ENCODE data around the gene KLLN. TPM values are rescaled to one million over a fixed set of nuclear protein-coding genes. Genes with fewer than 3 reads are reported as not detected.

The KLLN gene
- total and polyA plus RNA-seq, 2 of the 13 experiments (the other 11 are each of a cell fraction or from before 2014, with no cell fraction given) = 0.08 to 0.44 TPM

DNA sequence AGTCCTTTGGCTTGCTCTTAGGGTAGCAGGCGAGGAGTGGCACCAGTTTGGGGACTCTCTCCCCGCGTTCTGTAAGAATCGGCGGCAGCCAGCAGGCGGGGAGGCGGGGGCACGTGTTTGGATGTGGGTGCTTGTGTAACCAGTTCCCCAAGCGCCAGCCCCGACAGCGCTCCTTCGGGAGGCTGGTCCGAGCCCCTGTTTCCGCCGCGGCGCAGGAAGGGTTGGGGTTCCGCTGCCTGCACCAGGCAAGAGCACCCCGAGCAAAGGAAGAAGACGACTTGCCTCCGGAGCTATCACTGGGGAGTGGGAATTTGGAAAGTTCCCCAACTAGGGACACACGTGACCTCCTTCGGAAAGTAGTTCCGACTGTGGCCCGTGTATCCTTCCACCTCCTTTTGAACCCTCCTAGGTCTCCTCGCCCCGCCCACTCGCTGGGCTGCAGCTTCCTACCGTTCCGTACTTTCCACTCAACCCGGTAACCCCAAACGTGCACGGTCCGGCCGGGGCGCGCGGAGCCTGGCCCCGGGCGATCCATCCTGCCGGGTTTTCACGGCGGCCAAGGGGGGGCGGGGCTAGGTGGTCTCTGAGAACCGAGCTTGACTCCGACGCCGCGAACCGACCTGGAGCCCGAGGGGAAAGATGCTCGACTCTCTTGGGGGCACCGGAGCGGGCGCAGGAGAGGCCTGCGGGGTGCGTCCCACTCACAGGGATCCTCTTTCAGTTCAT, 1.2 kb downstream of the KLLN start (continued):
- TF ChIP-seq ZNF781 (CRISPR knock-in tag; IDR thresholded peaks at IDR 0.05; ENCODE audit: borderline replicate concordance, not compliant biosample characterization) (no peak), ZNF282 (IDR thresholded peaks at IDR 0.05; ENCODE audit: partially characterized antibody) (no peak), ZNF556 (CRISPR knock-in tag; IDR thresholded peaks at IDR 0.05; ENCODE audit: borderline replicate concordance) (peak; percentile 94), ZNF317 (CRISPR knock-in tag; IDR thresholded peaks at IDR 0.05) (peak; percentile 80), TCF12 (IDR thresholded peaks at IDR 0.05) (no peak), TCF12 (CRISPR knock-in tag; IDR thresholded peaks at IDR 0.05) (no peak), ZNF543 (CRISPR knock-in tag; IDR thresholded peaks at IDR 0.05) (peak; percentile 88), ZNF83 (CRISPR knock-in tag; IDR thresholded peaks at IDR 0.05; ENCODE audit: borderline replicate concordance) (no peak; the same call in none of the 2 replicates), SALL1 (CRISPR knock-in tag; IDR thresholded peaks at IDR 0.05) (peak; percentile 89), ZNF850 (CRISPR knock-in tag; conservative IDR thresholded peaks at IDR 0.05) (no peak), MXI1 (IDR thresholded peaks at IDR 0.05; ENCODE audit: borderline replicate concordance, low read depth, low read length) (peak; percentile 41; the same call in 1 of the 3 replicates)
- TF ChIP-seq, protein P1, sequence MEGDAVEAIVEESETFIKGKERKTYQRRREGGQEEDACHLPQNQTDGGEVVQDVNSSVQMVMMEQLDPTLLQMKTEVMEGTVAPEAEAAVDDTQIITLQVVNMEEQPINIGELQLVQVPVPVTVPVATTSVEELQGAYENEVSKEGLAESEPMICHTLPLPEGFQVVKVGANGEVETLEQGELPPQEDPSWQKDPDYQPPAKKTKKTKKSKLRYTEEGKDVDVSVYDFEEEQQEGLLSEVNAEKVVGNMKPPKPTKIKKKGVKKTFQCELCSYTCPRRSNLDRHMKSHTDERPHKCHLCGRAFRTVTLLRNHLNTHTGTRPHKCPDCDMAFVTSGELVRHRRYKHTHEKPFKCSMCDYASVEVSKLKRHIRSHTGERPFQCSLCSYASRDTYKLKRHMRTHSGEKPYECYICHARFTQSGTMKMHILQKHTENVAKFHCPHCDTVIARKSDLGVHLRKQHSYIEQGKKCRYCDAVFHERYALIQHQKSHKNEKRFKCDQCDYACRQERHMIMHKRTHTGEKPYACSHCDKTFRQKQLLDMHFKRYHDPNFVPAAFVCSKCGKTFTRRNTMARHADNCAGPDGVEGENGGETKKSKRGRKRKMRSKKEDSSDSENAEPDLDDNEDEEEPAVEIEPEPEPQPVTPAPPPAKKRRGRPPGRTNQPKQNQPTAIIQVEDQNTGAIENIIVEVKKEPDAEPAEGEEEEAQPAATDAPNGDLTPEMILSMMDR (CRISPR knock-in tag; IDR thresholded peaks at IDR 0.05) = no peak
- TF ChIP-seq, protein P2, sequence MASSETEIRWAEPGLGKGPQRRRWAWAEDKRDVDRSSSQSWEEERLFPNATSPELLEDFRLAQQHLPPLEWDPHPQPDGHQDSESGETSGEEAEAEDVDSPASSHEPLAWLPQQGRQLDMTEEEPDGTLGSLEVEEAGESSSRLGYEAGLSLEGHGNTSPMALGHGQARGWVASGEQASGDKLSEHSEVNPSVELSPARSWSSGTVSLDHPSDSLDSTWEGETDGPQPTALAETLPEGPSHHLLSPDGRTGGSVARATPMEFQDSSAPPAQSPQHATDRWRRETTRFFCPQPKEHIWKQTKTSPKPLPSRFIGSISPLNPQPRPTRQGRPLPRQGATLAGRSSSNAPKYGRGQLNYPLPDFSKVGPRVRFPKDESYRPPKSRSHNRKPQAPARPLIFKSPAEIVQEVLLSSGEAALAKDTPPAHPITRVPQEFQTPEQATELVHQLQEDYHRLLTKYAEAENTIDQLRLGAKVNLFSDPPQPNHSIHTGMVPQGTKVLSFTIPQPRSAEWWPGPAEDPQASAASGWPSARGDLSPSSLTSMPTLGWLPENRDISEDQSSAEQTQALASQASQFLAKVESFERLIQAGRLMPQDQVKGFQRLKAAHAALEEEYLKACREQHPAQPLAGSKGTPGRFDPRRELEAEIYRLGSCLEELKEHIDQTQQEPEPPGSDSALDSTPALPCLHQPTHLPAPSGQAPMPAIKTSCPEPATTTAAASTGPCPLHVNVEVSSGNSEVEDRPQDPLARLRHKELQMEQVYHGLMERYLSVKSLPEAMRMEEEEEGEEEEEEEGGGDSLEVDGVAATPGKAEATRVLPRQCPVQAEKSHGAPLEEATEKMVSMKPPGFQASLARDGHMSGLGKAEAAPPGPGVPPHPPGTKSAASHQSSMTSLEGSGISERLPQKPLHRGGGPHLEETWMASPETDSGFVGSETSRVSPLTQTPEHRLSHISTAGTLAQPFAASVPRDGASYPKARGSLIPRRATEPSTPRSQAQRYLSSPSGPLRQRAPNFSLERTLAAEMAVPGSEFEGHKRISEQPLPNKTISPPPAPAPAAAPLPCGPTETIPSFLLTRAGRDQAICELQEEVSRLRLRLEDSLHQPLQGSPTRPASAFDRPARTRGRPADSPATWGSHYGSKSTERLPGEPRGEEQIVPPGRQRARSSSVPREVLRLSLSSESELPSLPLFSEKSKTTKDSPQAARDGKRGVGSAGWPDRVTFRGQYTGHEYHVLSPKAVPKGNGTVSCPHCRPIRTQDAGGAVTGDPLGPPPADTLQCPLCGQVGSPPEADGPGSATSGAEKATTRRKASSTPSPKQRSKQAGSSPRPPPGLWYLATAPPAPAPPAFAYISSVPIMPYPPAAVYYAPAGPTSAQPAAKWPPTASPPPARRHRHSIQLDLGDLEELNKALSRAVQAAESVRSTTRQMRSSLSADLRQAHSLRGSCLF (CRISPR knock-in tag; IDR thresholded peaks at IDR 0.05; ENCODE audit: borderline replicate concordance) = no peak; the same call in 1 of the 2 replicates
- TF ChIP-seq, protein P3, sequence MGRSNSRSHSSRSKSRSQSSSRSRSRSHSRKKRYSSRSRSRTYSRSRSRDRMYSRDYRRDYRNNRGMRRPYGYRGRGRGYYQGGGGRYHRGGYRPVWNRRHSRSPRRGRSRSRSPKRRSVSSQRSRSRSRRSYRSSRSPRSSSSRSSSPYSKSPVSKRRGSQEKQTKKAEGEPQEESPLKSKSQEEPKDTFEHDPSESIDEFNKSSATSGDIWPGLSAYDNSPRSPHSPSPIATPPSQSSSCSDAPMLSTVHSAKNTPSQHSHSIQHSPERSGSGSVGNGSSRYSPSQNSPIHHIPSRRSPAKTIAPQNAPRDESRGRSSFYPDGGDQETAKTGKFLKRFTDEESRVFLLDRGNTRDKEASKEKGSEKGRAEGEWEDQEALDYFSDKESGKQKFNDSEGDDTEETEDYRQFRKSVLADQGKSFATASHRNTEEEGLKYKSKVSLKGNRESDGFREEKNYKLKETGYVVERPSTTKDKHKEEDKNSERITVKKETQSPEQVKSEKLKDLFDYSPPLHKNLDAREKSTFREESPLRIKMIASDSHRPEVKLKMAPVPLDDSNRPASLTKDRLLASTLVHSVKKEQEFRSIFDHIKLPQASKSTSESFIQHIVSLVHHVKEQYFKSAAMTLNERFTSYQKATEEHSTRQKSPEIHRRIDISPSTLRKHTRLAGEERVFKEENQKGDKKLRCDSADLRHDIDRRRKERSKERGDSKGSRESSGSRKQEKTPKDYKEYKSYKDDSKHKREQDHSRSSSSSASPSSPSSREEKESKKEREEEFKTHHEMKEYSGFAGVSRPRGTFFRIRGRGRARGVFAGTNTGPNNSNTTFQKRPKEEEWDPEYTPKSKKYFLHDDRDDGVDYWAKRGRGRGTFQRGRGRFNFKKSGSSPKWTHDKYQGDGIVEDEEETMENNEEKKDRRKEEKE (IDR thresholded peaks at IDR 0.05) = no peak
- TF ChIP-seq, protein P4, sequence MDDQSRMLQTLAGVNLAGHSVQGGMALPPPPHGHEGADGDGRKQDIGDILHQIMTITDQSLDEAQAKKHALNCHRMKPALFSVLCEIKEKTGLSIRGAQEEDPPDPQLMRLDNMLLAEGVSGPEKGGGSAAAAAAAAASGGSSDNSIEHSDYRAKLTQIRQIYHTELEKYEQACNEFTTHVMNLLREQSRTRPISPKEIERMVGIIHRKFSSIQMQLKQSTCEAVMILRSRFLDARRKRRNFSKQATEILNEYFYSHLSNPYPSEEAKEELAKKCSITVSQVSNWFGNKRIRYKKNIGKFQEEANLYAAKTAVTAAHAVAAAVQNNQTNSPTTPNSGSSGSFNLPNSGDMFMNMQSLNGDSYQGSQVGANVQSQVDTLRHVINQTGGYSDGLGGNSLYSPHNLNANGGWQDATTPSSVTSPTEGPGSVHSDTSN (CRISPR knock-in tag; IDR thresholded peaks at IDR 0.05; ENCODE audit: borderline replicate concordance) = peak; percentile 60; the same call in 1 of the 2 replicates
- TF ChIP-seq, protein P5, sequence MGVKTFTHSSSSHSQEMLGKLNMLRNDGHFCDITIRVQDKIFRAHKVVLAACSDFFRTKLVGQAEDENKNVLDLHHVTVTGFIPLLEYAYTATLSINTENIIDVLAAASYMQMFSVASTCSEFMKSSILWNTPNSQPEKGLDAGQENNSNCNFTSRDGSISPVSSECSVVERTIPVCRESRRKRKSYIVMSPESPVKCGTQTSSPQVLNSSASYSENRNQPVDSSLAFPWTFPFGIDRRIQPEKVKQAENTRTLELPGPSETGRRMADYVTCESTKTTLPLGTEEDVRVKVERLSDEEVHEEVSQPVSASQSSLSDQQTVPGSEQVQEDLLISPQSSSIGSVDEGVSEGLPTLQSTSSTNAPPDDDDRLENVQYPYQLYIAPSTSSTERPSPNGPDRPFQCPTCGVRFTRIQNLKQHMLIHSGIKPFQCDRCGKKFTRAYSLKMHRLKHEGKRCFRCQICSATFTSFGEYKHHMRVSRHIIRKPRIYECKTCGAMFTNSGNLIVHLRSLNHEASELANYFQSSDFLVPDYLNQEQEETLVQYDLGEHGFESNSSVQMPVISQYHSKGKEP (CRISPR knock-in tag; IDR thresholded peaks at IDR 0.05) = peak; percentile 71; the same call in 1 of the 2 replicates

Measured in HepG2 (cell line).